SK-N-SH (cell line): ENCODE measurements around the gene ZNF280D. TPM values are rescaled to one million over a fixed set of nuclear protein-coding genes. Genes with fewer than 3 reads are reported as not detected.

Experiments used
- CTCF ChIA-PET: fragments of 300-600, 350-600 bp; formaldehyde crosslinking; extraction: SDS; loops from one replicate; lab custom pipeline; 2021; lab: Yijun Ruan, JAX
- POLR2A ChIA-PET: fragments of 350-600 bp; sonication (Branson Sonifier 250); formaldehyde crosslinking; extraction: SDS; loops from one replicate; lab custom pipeline; 2020; ENCODE audit warnings: antibody characterized with exemption, inconsistent platforms; lab: Yijun Ruan, JAX
- DNase-seq: peaks from one replicate; pipeline ENCODE4 v3.0.0; 2012
- H2AFZ ChIP-seq: fragments of 200-600 bp; sonication (generic); 2 replicates; pipeline ENCODE4 v1.8.1; 2016; ENCODE audit warnings: antibody characterized with exemption, mild to moderate bottlenecking, low read depth
- H3F3A ChIP-seq: fragments of 200-600 bp; sonication (generic); replicated peaks from 2 replicates; pipeline ENCODE3; 2016; ENCODE audit warnings: antibody characterized with exemption, mild to moderate bottlenecking; ENCODE audit not compliant: insufficient read depth
- H3K27ac ChIP-seq, 2 experiments: fragments of 200-500 bp in 1 of 2; fragments of 200-600 bp in 1 of 2; sonication (Bioruptor generic) in 1 of 2; sonication (generic), shearing (Covaris generic) in 1 of 2; 2 replicates each; pipeline versions ENCODE4 v1.5.1 to v1.6.1; 2014 to 2016; ENCODE audit warnings: low read depth in 2 of 2, inconsistent platforms in 1 of 2, low read length in 1 of 2, mild to moderate bottlenecking in 1 of 2, mixed read lengths in 1 of 2
- H3K27me3 ChIP-seq: fragments of 200-600 bp; sonication (generic), shearing (Covaris generic); 2 replicates; pipeline ENCODE4 v1.6.1; 2016; ENCODE audit warnings: mixed run types; ENCODE audit not compliant: insufficient read depth
- H3K36me3 ChIP-seq, 2 experiments: fragments of 200-500 bp in 1 of 2; fragments of 200-600 bp in 1 of 2; sonication (Bioruptor generic) in 1 of 2; sonication (generic) in 1 of 2; replicated peaks in 1 of 2; 2 replicates each; pipeline versions ENCODE3 to v1.5.1; 2014 to 2016; ENCODE audit warnings: low read length in 1 of 2, mild to moderate bottlenecking in 1 of 2; ENCODE audit not compliant: insufficient read depth in 2 of 2, control insufficient read depth in 1 of 2
- H3K4me1 ChIP-seq, 2 experiments: fragments of 200-500 bp in 1 of 2; fragments of 200-600 bp in 1 of 2; sonication (Bioruptor generic) in 1 of 2; sonication (generic), shearing (Covaris generic) in 1 of 2; 2 replicates each; pipeline versions ENCODE4 v1.5.1 to v1.6.1; 2014 to 2016; ENCODE audit warnings: low read depth in 1 of 2, low read length in 1 of 2, mixed run types in 1 of 2; ENCODE audit not compliant: insufficient read depth in 2 of 2, control insufficient read depth in 1 of 2
- H3K4me2 ChIP-seq: fragments of 200-600 bp; sonication (generic), shearing (Covaris generic); 2 replicates; pipeline ENCODE4 v1.6.1; 2017; ENCODE audit warnings: mixed run types
- H3K4me3 ChIP-seq, 2 experiments: fragments of 200-500 bp in 1 of 2; fragments of 200-600 bp in 1 of 2; sonication (Bioruptor generic) in 1 of 2; sonication (generic), shearing (Covaris generic) in 1 of 2; 2 replicates each; pipeline versions ENCODE4 v1.5.1 to v1.8.1; 2014 to 2016; ENCODE audit warnings: low read depth in 2 of 2, inconsistent platforms in 1 of 2, low read length in 1 of 2, mild to moderate bottlenecking in 1 of 2, mixed read lengths in 1 of 2, moderate library complexity in 1 of 2
- H3K79me2 ChIP-seq: fragments of 200-600 bp; sonication (generic); 2 replicates; pipeline ENCODE4 v1.8.1; 2017; ENCODE audit warnings: mild to moderate bottlenecking; ENCODE audit not compliant: insufficient read depth
- H3K9ac ChIP-seq: fragments of 200-600 bp; sonication (generic); 2 replicates; pipeline ENCODE4 v1.6.1; 2017; ENCODE audit warnings: mixed run types
- H3K9me2 ChIP-seq: fragments of 200-600 bp; sonication (generic); 2 replicates; pipeline ENCODE4 v1.6.1; 2017; ENCODE audit warnings: mixed run types
- H3K9me3 ChIP-seq: fragments of 200-600 bp; sonication (generic); 2 replicates; pipeline ENCODE4 v1.6.1; 2017; ENCODE audit warnings: mixed run types, mild to moderate bottlenecking, moderate library complexity
- H4K20me1 ChIP-seq: fragments of 200-600 bp; sonication (generic); 2 replicates; pipeline ENCODE4 v1.6.1; 2017; ENCODE audit warnings: mild to moderate bottlenecking, mixed run types; ENCODE audit not compliant: insufficient read depth
- CHD2 ChIP-seq: fragments of 150-350 bp; IDR thresholded peaks from 2 replicates; pipeline ENCODE4 v1.6.1; 2018; ENCODE audit warnings: low read length; ENCODE audit not compliant: partially characterized antibody
- EP300 ChIP-seq, 2 experiments: IDR thresholded peaks; 2 replicates each; pipeline versions ENCODE4 v1.4.0 to v1.6.1; 2012; ENCODE audit warnings: borderline replicate concordance in 1 of 2, low read depth in 1 of 2, low read length in 1 of 2
- EZH2phosphoT487 ChIP-seq: fragments of 200-600 bp; sonication (generic); IDR thresholded peaks from 2 replicates; pipeline ENCODE4 v1.6.1; 2017; ENCODE audit warnings: low read depth, mixed run types, mild to moderate bottlenecking, antibody characterized with exemption, moderate library complexity, borderline replicate concordance
- FOSL2 ChIP-seq: IDR thresholded peaks from 2 replicates; pipeline ENCODE4 v1.4.0; 2012; ENCODE audit warnings: low read depth, mild to moderate bottlenecking, moderate library complexity, borderline replicate concordance
- FOXM1 ChIP-seq: IDR thresholded peaks from 2 replicates; pipeline ENCODE4 v1.4.0; 2012; ENCODE audit warnings: low read depth, mild to moderate bottlenecking
- GABPA ChIP-seq: IDR thresholded peaks from 2 replicates; pipeline ENCODE4 v1.4.0; 2012; ENCODE audit warnings: low read depth, mild to moderate bottlenecking
- GATA2 ChIP-seq: sonication (generic); formaldehyde crosslinking; IDR thresholded peaks from 2 replicates; pipeline ENCODE4 v1.5.0; 2020; ENCODE audit warnings: mild to moderate bottlenecking, missing genetic modification reagents
- JUND ChIP-seq: IDR thresholded peaks from 2 replicates; pipeline ENCODE4 v1.4.0; 2012
- MAX ChIP-seq: IDR thresholded peaks from 2 replicates; pipeline ENCODE4 v1.4.0; 2012; ENCODE audit warnings: low read depth
- MEF2A ChIP-seq: IDR thresholded peaks from 2 replicates; pipeline ENCODE4 v1.4.0; 2012; ENCODE audit warnings: low read depth, borderline replicate concordance
- NRF1 ChIP-seq: IDR thresholded peaks from 2 replicates; pipeline ENCODE4 v1.6.1; 2012; ENCODE audit warnings: low read depth, mild to moderate bottlenecking, low read length
- PBX3 ChIP-seq: IDR thresholded peaks from 2 replicates; pipeline ENCODE4; 2012
- REST ChIP-seq: IDR thresholded peaks from 2 replicates; pipeline ENCODE4 v1.6.1; 2012; ENCODE audit warnings: mild to moderate bottlenecking, low read depth, low read length, moderate library complexity
- RFX5 ChIP-seq: IDR thresholded peaks from 2 replicates; pipeline ENCODE4 v1.6.1; 2012; ENCODE audit warnings: mild to moderate bottlenecking, improper control_type of control experiment, low read length
- RXRA ChIP-seq: IDR thresholded peaks from 2 replicates; pipeline ENCODE4 v1.4.0; 2012; ENCODE audit warnings: low read depth, mild to moderate bottlenecking, borderline replicate concordance
- TCF12 ChIP-seq: IDR thresholded peaks from 2 replicates; pipeline ENCODE4 v1.4.0; 2012
- WGBS: methylation state at CpG from one replicate; pipeline ENCODE4 v1.1.6; 2017; ENCODE audit warnings: low lambda C conversion rate; 5-methylcytosine and 5-hydroxymethylcytosine counted together
- polyA plus RNA-seq, 3 experiments: library from polyadenylated mRNA; depleted of rRNA; stranded (reverse); fragments of >200 nt; gene quantifications; 2 replicates each; pipeline ENCODE4 v1.2.3, GENCODE V29; 2012

ZNF280D gene
- polyA plus RNA-seq, 1 of the 3 experiments (the other 2 are of a cell fraction), result 5.4 TPM

- Histone ChIP-seq H2AFZ (no peak overlapping the region), H3K79me2 (no peaks in the 10 kb centered on the region), H3F3A (no peaks in the 10 kb centered on the region), H3K9ac (no peak overlapping the region), H3K27ac (no peak overlapping the region), H3K27me3 (no peaks in the 10 kb centered on the region), H4K20me1 (no peaks in the 10 kb centered on the region), H3K4me2 (no peak overlapping the region), H3K4me1 (no peaks in the 10 kb centered on the region), H3K9me2 (no peaks in the 10 kb centered on the region), H3K9me3 (no peaks in the 10 kb centered on the region), H3K4me3 (no peak overlapping the region), H3K36me3 (no peaks in the 10 kb centered on the region)
- CTCF ChIA-PET, result interaction anchor here (1.6 kb wide), 1 partner anchor 11 kb away, joined by 6 read pairs; the partner anchor contains the start of gene ZNF280D
- no peak for TF ChIP-seq CHD2
- TF ChIP-seq TCF12, result no peak
- TF ChIP-seq FOXM1, result no peak
- TF ChIP-seq GABPA, result no peak
- no peak for TF ChIP-seq MAX
- POLR2A ChIA-PET, result no interaction called here
- 65% methylated on average over 5 of the region's 5 CpGs for WGBS
- DNase-seq, result no peak
These were observed 11.7 kb upstream of the ZNF280D start for GRCh38 chr15:56744701-56745683.

GRCh38 chr15:56741541-56741940 lies 8.2 kb upstream of the ZNF280D start:
- no peaks in the 10 kb centered on the region for H3K4me1 ChIP-seq
- TF ChIP-seq TCF12 (no peak), REST (no peak), MEF2A (no peak), GATA2 (no peak), RFX5 (no peak), CHD2 (no peak), EZH2phosphoT487 (no peak), PBX3 (no peak), EP300 (IDR thresholded peaks at IDR 0.05; ENCODE audit: borderline replicate concordance in 1 of 2, low read depth in 1 of 2, low read length in 1 of 2) (no peak), NRF1 (no peak), JUND (no peak), FOSL2 (no peak), RXRA (no peak), MAX (no peak)
- H3K4me2 ChIP-seq, result no peak overlapping the region
- ChIA-PET CTCF (interaction anchor here (1.0 kb wide), 1 partner anchor 251 kb away, joined by 3 read pairs; no protein-coding TSS in a partner anchor), POLR2A (no interaction called here)
- H3K9me2 ChIP-seq, result no peaks in the 10 kb centered on the region
- no peaks in the 10 kb centered on the region for H3K36me3 ChIP-seq
- no peak overlapping the region for H3K27ac ChIP-seq
- no peaks in the 10 kb centered on the region for H3F3A ChIP-seq
- H3K27me3 ChIP-seq, result no peaks in the 10 kb centered on the region
- no peaks in the 10 kb centered on the region for H3K79me2 ChIP-seq
- 69% methylated on average over 2 of the region's 2 CpGs for WGBS
- no peak overlapping the region for H3K9ac ChIP-seq
- H4K20me1 ChIP-seq, result no peaks in the 10 kb centered on the region
- H2AFZ ChIP-seq, result no peak overlapping the region
- DNase-seq, result no peak
- H3K9me3 ChIP-seq, result no peaks in the 10 kb centered on the region
- H3K4me3 ChIP-seq, result no peak overlapping the region
